OCI-LY7 (cell line): ENCODE measurements around the gene PPFIA2. TPM values are rescaled to one million over a fixed set of nuclear protein-coding genes. Genes with fewer than 3 reads are reported as not detected.

Experiments
- BruUV-seq: library from RNA; stranded (reverse); fragments of 400-500 nt; replicated peaks from 2 replicates; lab custom pipeline; 2021; lab: Mats Ljungman, UMichigan
- CTCF ChIA-PET: fragments of 300-600 bp; sonication (Branson Sonifier 250); formaldehyde crosslinking; loops from one replicate; lab custom pipeline; 2022; ENCODE audit warnings: antibody characterized with exemption; ENCODE audit not compliant: unreplicated experiment; lab: Charles Lee
- POLR2A ChIA-PET: fragments of 300-600 bp; sonication (Branson Sonifier 250); formaldehyde crosslinking; loops from one replicate; lab custom pipeline; 2022; ENCODE audit warnings: antibody characterized with exemption; lab: Charles Lee
- DNase-seq: peaks from one replicate; pipeline ENCODE4 v3.0.0-alpha.2; 2015; ENCODE audit warnings: low spot score
- H2AFZ ChIP-seq: fragments of 200-600 bp; sonication (generic), shearing (Covaris generic); 2 replicates; pipeline ENCODE4 v1.6.1; 2014; ENCODE audit warnings: mild to moderate bottlenecking, antibody characterized with exemption, low read length, moderate library complexity
- H3K27ac ChIP-seq: fragments of 200-600 bp; sonication (generic); 2 replicates; pipeline ENCODE4 v1.5.1; 2014; ENCODE audit warnings: mixed run types, low read depth, mild to moderate bottlenecking, moderate library complexity, low read length, inconsistent platforms; ENCODE audit not compliant: poor library complexity, severe bottlenecking
- H3K36me3 ChIP-seq: fragments of 200-600 bp; sonication (generic); 2 replicates; pipeline ENCODE4 v1.6.1; 2014; ENCODE audit warnings: mild to moderate bottlenecking, antibody characterized with exemption, low read length, moderate library complexity, mixed read lengths; ENCODE audit not compliant: insufficient read depth
- H3K4me1 ChIP-seq: fragments of 200-600 bp; sonication (generic); 2 replicates; pipeline ENCODE4 v1.5.1; 2014; ENCODE audit warnings: mild to moderate bottlenecking, low read length; ENCODE audit not compliant: insufficient read depth, poor library complexity, severe bottlenecking
- H3K4me2 ChIP-seq: fragments of 200-600 bp; sonication (generic); 2 replicates; pipeline ENCODE4 v1.6.1; 2014; ENCODE audit warnings: mild to moderate bottlenecking, low read length
- H3K4me3 ChIP-seq: fragments of 200-600 bp; sonication (generic); 2 replicates; pipeline ENCODE4 v1.5.1; 2014; ENCODE audit warnings: mild to moderate bottlenecking, low read depth, low read length; ENCODE audit not compliant: poor library complexity, severe bottlenecking
- H3K79me2 ChIP-seq: fragments of 200-600 bp; sonication (generic); 2 replicates; pipeline ENCODE4 v1.6.1; 2016; ENCODE audit warnings: low read depth, mild to moderate bottlenecking, low read length, moderate library complexity, mixed read lengths; ENCODE audit not compliant: insufficient read depth
- H3K9me2 ChIP-seq: fragments of 200-600 bp; sonication (generic); 2 replicates; pipeline ENCODE4 v1.6.1; 2016; ENCODE audit warnings: mild to moderate bottlenecking, low read length, mixed read lengths; ENCODE audit not compliant: insufficient read depth
- H3K9me3 ChIP-seq: fragments of 200-600 bp; sonication (generic); 2 replicates; pipeline ENCODE4 v1.6.1; 2014; ENCODE audit warnings: mild to moderate bottlenecking, mixed run types, low read length, mixed read lengths
- H4K20me1 ChIP-seq: fragments of 200-600 bp; sonication (generic); 2 replicates; pipeline ENCODE4 v1.6.1; 2014; ENCODE audit warnings: mild to moderate bottlenecking, antibody characterized with exemption, low read length, moderate library complexity, mixed read lengths; ENCODE audit not compliant: insufficient read depth
- CTCF ChIP-seq: fragments of 200-600 bp; sonication (generic); conservative IDR thresholded peaks from 2 replicates; pipeline ENCODE4 v1.5.1; 2014; ENCODE audit warnings: mild to moderate bottlenecking, antibody characterized with exemption, low read length, moderate library complexity, mixed read lengths
- EZH2phosphoT487 ChIP-seq: fragments of 200-600 bp; sonication (generic); IDR thresholded peaks from 2 replicates; pipeline ENCODE4 v1.6.1; 2018; ENCODE audit warnings: low read depth, borderline replicate concordance, mild to moderate bottlenecking, mixed run types, antibody characterized with exemption, low read length, moderate library complexity, mixed read lengths
- intact Hi-C: fragments of 100-400 bp; cut with micrococcal nuclease; formaldehyde crosslinking; loops from one replicate; pipeline ENCODE4 v1.10.0; 2022; ENCODE audit not compliant: unreplicated experiment
- total RNA-seq, 2 experiments: library from RNA; depleted of rRNA in 1 of 2; stranded (reverse); fragments of >200 nt in 1 of 2; shearing (Covaris generic) in 1 of 2; gene quantifications; 2 replicates each; pipeline ENCODE4 v1.2.3, GENCODE V29; 2014 to 2022

PPFIA2 gene
- total RNA-seq, 2 experiments from 2014 or later = not detected

- TF ChIP-seq EZH2phosphoT487 (no peak), CTCF (peak; percentile 58)
- Histone ChIP-seq H3K79me2 (no peaks in the 10 kb centered on the region), H3K4me1 (no peaks in the 10 kb centered on the region), H2AFZ (no peak overlapping the region), H3K27ac (no peak overlapping the region), H3K4me3 (no peak overlapping the region), H3K9me3 (no peaks in the 10 kb centered on the region), H3K36me3 (no peaks in the 10 kb centered on the region), H3K4me2 (no peak overlapping the region), H3K9me2 (no peaks in the 10 kb centered on the region), H4K20me1 (no peaks in the 10 kb centered on the region)
- intact Hi-C loops = no loop called here
- POLR2A ChIA-PET = interaction anchor here (0.6 kb wide), 1 partner anchor 456 kb away, joined by 3 read pairs; no protein-coding TSS in a partner anchor
- no peak for DNase-seq
- BruUV-seq = no TSS peak
- CTCF ChIA-PET = no interaction called here
Observed at GRCh38 chr12:81461163-81461562, 298.0 kb downstream of the PPFIA2 start.

- Histone ChIP-seq H3K4me3 (no peak overlapping the region), H3K79me2 (no peaks in the 10 kb centered on the region), H2AFZ (no peak overlapping the region), H3K27ac (no peak overlapping the region), H3K4me1 (no peaks in the 10 kb centered on the region), H3K36me3 (no peaks in the 10 kb centered on the region), H4K20me1 (no peaks in the 10 kb centered on the region), H3K9me3 (no peaks in the 10 kb centered on the region), H3K9me2 (no peaks in the 10 kb centered on the region), H3K4me2 (no peak overlapping the region)
- DNase-seq = peak; percentile 45
- TF ChIP-seq EZH2phosphoT487 (no peak), CTCF (peak; percentile 80)
- intact Hi-C loops = loop anchor here (5.0 kb wide), 1 partner anchor 176 kb away; no protein-coding TSS in a partner anchor
- BruUV-seq = no TSS peak
- POLR2A ChIA-PET = interaction anchor here (0.6 to 1.1 kb wide), 2 partner anchors 229 to 1477 kb away, joined by 3 to 4 read pairs; no protein-coding TSS in a partner anchor
- CTCF ChIA-PET = no interaction called here
Observed at GRCh38 chr12:81450920-81451739, 308.0 kb downstream of the PPFIA2 start.

DNA sequence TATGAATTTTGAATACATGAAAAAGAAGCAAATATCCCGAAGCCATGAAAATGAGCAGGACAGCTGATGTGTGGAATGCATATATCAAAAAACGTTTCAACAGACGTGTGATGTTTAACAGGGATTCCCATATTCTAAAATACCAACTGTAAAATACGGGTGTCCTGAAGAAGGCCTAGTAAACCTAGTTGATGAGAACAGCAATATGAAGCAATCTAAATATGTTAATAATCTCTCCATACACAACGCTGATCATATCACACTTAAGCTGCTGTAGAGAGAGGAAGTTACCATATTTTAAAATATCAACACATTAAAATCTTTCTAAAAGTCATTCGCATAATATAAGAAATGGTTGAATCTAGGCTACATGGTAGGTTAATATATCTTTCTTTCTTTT, 317.5 kb downstream of the PPFIA2 start:
- Histone ChIP-seq H3K36me3 (no peaks in the 10 kb centered on the region), H4K20me1 (no peaks in the 10 kb centered on the region), H3K4me2 (no peak overlapping the region), H3K4me1 (no peaks in the 10 kb centered on the region), H3K4me3 (no peak overlapping the region), H3K9me3 (no peaks in the 10 kb centered on the region), H3K79me2 (no peaks in the 10 kb centered on the region), H3K27ac (no peak overlapping the region), H3K9me2 (no peaks in the 10 kb centered on the region), H2AFZ (no peak overlapping the region)
- no peak for DNase-seq
- ChIA-PET CTCF (no interaction called here), POLR2A (interaction anchor here (0.6 kb wide), 1 partner anchor 9 kb away, joined by 3 read pairs; no protein-coding TSS in a partner anchor)
- TF ChIP-seq EZH2phosphoT487 (no peak), CTCF (no peak)
- no TSS peak for BruUV-seq
- intact Hi-C loops = no loop called here
